Karpas-422 (cell line): ENCODE results near the gene C22orf42. TPM values are rescaled to one million over a fixed set of nuclear protein-coding genes. Genes with fewer than 3 reads are reported as not detected.
A peak's percentile ranks its signal among the peaks of the same experiment; 100 is the strongest.
"Not testable (repeated sequence)": the region's sequence is repeated elsewhere in the genome, so short reads cannot be mapped to it uniquely, and the experiment has no call there.

Source experiments
- DNase-seq: peaks from one replicate; pipeline ENCODE4 v3.0.0-alpha.2; 2015
- H2AFZ ChIP-seq: fragments of 200-600 bp; sonication (generic); 2 replicates; pipeline ENCODE4 v1.6.1; 2014; ENCODE audit warnings: antibody characterized with exemption, low read length, mixed read lengths
- H3K27ac ChIP-seq: fragments of 200-600 bp; sonication (generic); 2 replicates; pipeline ENCODE4 v1.5.1; 2014; ENCODE audit warnings: mild to moderate bottlenecking, low read length, moderate library complexity
- H3K27me3 ChIP-seq: fragments of 200-600 bp; sonication (generic); 2 replicates; pipeline ENCODE4 v1.6.1; 2014; ENCODE audit warnings: low read length, mixed read lengths
- H3K36me3 ChIP-seq: fragments of 200-600 bp; sonication (generic); 2 replicates; pipeline ENCODE4 v1.6.1; 2014; ENCODE audit warnings: low read length, mixed read lengths; ENCODE audit not compliant: insufficient read depth
- H3K4me1 ChIP-seq: fragments of 200-600 bp; sonication (generic); 2 replicates; pipeline ENCODE4 v1.6.1; 2014; ENCODE audit warnings: mild to moderate bottlenecking, low read length, mixed read lengths
- H3K4me2 ChIP-seq: fragments of 200-600 bp; sonication (generic); 2 replicates; pipeline ENCODE4 v1.6.1; 2014; ENCODE audit warnings: low read length, low read depth, mild to moderate bottlenecking; ENCODE audit not compliant: poor library complexity, severe bottlenecking
- H3K4me3 ChIP-seq: fragments of 200-600 bp; sonication (generic); 2 replicates; pipeline ENCODE4 v1.5.1; 2014; ENCODE audit warnings: mild to moderate bottlenecking, antibody characterized with exemption, low read length, mixed read lengths
- H3K79me2 ChIP-seq: fragments of 200-600 bp; sonication (generic); 2 replicates; pipeline ENCODE4 v1.6.1; 2014; ENCODE audit warnings: mild to moderate bottlenecking, low read length, mixed read lengths
- H3K9ac ChIP-seq: fragments of 200-600 bp; sonication (generic); 2 replicates; pipeline ENCODE4 v1.6.0; 2014; ENCODE audit warnings: low read length
- H3K9me2 ChIP-seq: fragments of 200-600 bp; sonication (generic), shearing (Covaris generic); replicated peaks from 2 replicates; pipeline ENCODE4 v1.6.0; 2014; ENCODE audit warnings: mild to moderate bottlenecking, low read length, moderate library complexity; ENCODE audit not compliant: insufficient read depth
- H3K9me3 ChIP-seq: fragments of 300-700, 200-600 bp; sonication (generic); 2 replicates; pipeline ENCODE4 v1.6.1; 2014; ENCODE audit warnings: low read length, mixed read lengths
- H4K20me1 ChIP-seq: fragments of 200-600 bp; sonication (generic); 2 replicates; pipeline ENCODE4 v1.6.1; 2014; ENCODE audit warnings: mild to moderate bottlenecking, antibody characterized with exemption, low read length, low read depth; ENCODE audit not compliant: insufficient read depth
- total RNA-seq: library from RNA; depleted of rRNA; stranded (reverse); fragments of >200 nt; shearing (Covaris generic); gene quantifications from 2 replicates; pipeline ENCODE4 v1.2.3, GENCODE V29; 2014; ENCODE audit warnings: low replicate concordance

C22orf42 gene
- total RNA-seq, 1 experiment from 2014 or later = not detected

DNA sequence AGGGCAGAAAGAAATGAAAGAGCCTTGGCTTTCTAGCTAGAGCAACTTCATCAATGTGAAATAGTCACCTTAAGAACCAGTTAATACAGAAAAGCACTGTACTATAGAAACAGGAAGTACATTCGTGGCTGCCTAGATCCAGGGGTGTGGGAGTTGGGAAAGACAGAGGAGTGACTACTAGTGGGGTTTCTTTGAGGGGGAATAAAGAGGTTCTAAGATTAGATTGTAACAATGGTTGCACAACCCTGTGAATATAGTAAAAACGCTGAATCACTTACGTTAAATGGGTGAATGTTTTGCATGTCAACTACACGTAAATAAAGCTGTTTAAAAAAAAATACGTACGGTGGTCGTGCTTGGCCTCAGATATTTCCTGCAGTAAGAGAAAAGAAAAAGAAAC, 8.5 kb downstream of the C22orf42 start:
- H3K4me2 ChIP-seq, DNase-seq, H3K4me3 ChIP-seq: not testable (repeated sequence)

DNA sequence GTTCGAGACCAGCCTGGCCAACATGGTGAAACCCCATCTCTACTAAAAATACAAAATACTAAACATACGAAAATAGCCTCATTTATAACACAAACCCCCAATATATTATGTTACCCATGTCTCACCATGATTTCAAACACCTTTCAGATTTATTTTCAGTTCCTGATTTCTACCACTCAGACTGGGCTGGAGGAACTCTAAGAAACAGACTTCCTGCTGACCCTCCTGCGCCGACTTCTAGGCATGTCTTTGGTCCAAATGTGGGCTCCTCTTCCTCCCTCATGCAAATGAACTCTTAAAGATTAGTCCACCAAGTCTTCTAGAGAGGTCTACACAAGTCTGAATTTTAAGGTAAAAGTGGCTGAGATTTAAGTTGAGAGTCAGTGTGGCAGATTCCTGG, 10.7 kb downstream of the C22orf42 start:
- H3K27me3 ChIP-seq, H3K9me2 ChIP-seq, H2AFZ ChIP-seq, H3K4me3 ChIP-seq, H3K36me3 ChIP-seq, H3K9ac ChIP-seq, H4K20me1 ChIP-seq, H3K79me2 ChIP-seq, H3K4me2 ChIP-seq, DNase-seq, H3K27ac ChIP-seq, H3K9me3 ChIP-seq: not testable (repeated sequence)
- peaks cover 10% of the 10 kb centered on the region for H3K4me1 ChIP-seq

More for the DNA sequence above, 8.5 kb downstream of the C22orf42 start:
- not testable (repeated sequence) for H3K27ac ChIP-seq, H3K36me3 ChIP-seq, H3K79me2 ChIP-seq, H2AFZ ChIP-seq, H4K20me1 ChIP-seq, H3K9me2 ChIP-seq, H3K4me1 ChIP-seq, H3K9me3 ChIP-seq, H3K9ac ChIP-seq, H3K27me3 ChIP-seq

DNA sequence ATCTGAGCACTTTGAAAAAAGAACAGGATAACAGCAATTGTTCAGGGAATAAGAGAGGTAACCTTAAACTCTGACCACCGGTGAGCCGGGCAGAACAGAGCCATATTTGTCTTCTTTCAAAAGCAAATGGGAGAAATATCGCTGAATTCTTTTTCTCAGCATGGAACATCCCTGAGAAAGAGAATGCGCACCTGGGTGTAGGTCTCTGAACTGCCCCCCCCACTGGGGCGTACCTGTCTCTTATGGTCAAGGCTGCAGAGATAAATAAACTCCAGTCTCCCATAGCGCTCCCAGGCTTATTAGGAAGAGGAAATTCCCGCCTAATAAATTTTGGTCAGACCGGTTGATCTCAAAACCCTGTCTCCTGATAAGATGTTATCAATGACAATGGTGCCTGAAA, 12.0 kb downstream of the C22orf42 start:
- not testable (repeated sequence) for DNase-seq, H3K79me2 ChIP-seq, H3K9me2 ChIP-seq, H4K20me1 ChIP-seq, H3K27ac ChIP-seq, H3K36me3 ChIP-seq, H3K27me3 ChIP-seq, H3K9me3 ChIP-seq, H3K4me2 ChIP-seq, H3K9ac ChIP-seq, H2AFZ ChIP-seq, H3K4me3 ChIP-seq
- peaks cover 10% of the 10 kb centered on the region for H3K4me1 ChIP-seq

DNA sequence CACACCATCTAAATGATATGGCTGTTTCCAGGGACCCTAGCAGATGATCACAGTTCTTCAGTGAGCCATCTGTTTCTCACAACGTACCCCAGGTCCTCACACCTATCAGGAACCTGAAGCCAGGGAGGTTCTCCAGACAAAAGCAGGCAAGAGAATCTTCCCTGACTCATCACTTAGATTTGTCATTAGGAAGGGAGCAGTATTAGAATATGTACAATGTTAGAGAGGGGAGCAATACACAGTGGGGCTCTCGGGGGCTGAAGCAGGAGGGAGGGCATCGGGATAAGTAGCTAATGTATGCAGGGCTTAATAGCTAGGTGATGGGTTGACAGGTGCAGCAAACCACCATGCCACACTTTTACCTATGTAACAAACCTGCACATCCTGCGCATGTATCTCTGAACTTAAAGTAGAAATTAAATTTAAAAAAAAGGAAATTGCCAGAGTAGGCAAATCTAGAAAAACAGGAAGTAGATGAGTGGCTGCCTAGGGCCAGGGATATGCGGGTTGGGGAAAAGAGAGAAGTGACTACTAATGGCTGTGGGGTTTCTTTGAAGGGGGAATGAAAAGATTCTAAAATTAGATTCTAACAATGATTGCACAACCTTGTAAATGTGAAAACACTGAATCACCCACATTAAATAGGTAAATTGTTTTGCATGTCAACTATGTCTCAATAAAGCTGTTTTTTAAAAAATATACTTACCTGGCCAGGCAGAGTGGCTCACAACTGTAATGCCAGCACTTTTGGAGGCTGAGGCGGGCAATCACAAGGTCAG, 14.4 kb downstream of the C22orf42 start:
- DNase-seq = peak; percentile 86
- Histone ChIP-seq H3K27ac (no peak overlapping the region), H3K4me2 (peak overlapping the region; percentile 30)

DNA sequence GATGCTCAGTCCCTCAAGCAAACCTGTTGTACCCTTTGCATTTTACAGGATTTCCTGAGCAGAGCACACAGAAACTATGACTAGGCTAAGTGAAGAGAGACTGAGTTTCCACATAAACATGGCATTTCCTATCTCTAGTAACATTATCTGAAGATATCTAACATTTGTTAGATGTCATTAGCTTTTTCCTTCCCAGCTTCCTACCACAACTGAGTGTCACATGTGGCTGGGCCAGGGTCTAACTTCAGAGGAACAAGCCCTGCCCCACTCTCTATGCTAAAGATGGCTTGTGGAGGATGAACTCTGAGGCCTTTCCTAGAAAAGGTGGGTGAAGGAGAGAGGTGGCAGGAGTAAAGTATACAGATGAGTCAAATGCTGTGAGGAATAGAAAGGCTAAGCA, 16.5 kb downstream of the C22orf42 start:
- no peaks in the 10 kb centered on the region for H3K9me2 ChIP-seq
- H3K27me3 ChIP-seq = no peaks in the 10 kb centered on the region
- H3K79me2 ChIP-seq = no peaks in the 10 kb centered on the region
- no peaks in the 10 kb centered on the region for H3K36me3 ChIP-seq
- H3K9ac ChIP-seq = no peak overlapping the region
- no peaks in the 10 kb centered on the region for H3K9me3 ChIP-seq
- no peak for DNase-seq
- H3K4me3 ChIP-seq = no peak overlapping the region
- no peak overlapping the region for H3K27ac ChIP-seq
- H3K4me1 ChIP-seq = peaks cover 21% of the 10 kb centered on the region
- no peak overlapping the region for H3K4me2 ChIP-seq
- H2AFZ ChIP-seq = no peak overlapping the region
- no peaks in the 10 kb centered on the region for H4K20me1 ChIP-seq

More for the DNA sequence above, 14.4 kb downstream of the C22orf42 start:
- Histone ChIP-seq H3K9me2 (no peaks in the 10 kb centered on the region), H3K4me1 (peaks cover 10% of the 10 kb centered on the region), H2AFZ (no peak overlapping the region), H3K27me3 (no peaks in the 10 kb centered on the region), H3K4me3 (no peak overlapping the region), H3K36me3 (no peaks in the 10 kb centered on the region), H3K79me2 (no peaks in the 10 kb centered on the region), H3K9me3 (no peaks in the 10 kb centered on the region), H3K9ac (no peak overlapping the region), H4K20me1 (no peaks in the 10 kb centered on the region)

DNA sequence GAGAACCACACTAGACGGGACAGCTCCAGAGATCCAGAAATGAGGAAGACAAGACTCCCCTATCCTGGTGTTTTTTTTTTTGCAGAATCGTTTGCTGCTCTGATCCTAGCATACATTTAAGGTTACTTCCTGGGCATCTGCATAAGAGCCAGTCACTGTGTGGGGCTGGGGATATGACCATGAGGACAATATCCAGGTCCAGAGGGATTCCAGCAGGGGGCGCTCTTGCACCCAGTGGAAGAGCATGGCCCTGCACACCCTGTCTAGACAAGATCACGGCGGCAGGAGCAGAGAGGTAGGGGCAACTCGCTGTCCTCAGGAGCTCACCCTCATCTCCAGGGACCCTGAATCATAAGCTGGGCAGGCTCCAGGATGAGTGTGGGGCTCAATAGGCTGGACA, 18.4 kb downstream of the C22orf42 start:
- not testable (repeated sequence) for H3K27ac ChIP-seq, H3K9ac ChIP-seq, H3K27me3 ChIP-seq, H3K9me3 ChIP-seq, H3K36me3 ChIP-seq, H3K4me2 ChIP-seq, H3K9me2 ChIP-seq, H3K4me3 ChIP-seq, H3K79me2 ChIP-seq, H2AFZ ChIP-seq, H4K20me1 ChIP-seq
- DNase-seq = peak; percentile 47
- peaks cover 22% of the 10 kb centered on the region for H3K4me1 ChIP-seq

DNA sequence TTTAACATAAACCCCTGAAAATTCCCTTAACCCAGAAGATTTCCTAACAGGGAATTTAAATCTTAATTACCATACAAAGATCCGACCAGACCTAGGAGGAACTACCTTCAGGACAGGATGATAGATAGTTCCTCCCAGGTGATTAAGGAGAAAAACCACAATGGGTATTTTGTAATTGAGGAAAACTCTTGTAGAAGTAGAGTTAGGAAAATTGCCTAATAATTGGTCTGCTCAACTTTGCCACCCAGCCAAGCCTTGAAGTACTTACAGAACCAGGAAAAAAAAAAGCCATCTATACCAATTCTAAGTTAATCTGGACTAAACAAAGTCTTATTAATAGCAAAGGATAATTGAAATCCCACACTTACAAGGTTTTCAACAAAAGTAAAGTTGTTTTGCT, 20.5 kb downstream of the C22orf42 start:
- Histone ChIP-seq H3K9ac (0 out of 2 replicates have a peak overlapping the region, but pooled peaks have one; percentile 35), H3K4me3 (peak overlapping the region; percentile 68), H2AFZ (peak overlapping the region; percentile 96; the same call in 1 of the 2 replicates), H3K4me1 (peaks cover 12% of the 10 kb centered on the region), H3K4me2 (peak overlapping the region; percentile 68)
- not testable (repeated sequence) for H3K27me3 ChIP-seq, H3K36me3 ChIP-seq, H3K79me2 ChIP-seq, DNase-seq, H3K9me3 ChIP-seq, H4K20me1 ChIP-seq, H3K27ac ChIP-seq, H3K9me2 ChIP-seq

DNA sequence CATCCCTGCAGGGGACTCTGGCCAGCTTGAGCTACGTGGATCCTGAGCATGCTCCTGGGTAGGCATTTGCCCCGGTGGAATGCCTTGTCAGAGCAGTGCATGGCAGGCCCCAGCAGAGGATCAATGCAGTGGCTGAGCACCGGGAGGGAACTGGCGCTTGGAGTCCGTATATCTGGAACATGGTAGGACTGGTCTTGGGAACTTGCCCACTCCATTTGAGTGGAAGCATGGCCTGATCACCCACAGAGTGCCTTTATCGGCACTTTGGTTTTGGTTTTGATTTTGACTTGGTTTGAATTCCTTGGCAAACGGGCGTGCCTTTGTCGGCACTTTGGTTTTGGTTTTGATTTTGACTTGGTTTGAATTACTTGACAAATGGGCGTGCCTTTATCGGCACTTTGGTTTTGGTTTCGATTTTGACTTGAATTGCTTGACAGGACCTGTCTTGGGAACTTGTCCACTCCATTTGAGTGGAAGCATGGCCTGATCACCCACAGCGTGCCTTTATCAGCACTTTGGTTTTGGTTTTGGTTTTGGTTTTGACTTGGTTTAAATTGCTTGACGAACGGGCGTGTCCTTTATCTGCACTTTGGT, 21.3 kb downstream of the C22orf42 start:
- H3K36me3 ChIP-seq, H4K20me1 ChIP-seq, H3K27me3 ChIP-seq, H3K9me2 ChIP-seq, H3K79me2 ChIP-seq, H3K9me3 ChIP-seq, H3K27ac ChIP-seq: not testable (repeated sequence)
- Histone ChIP-seq H3K4me2 (peak overlapping the region; percentile 68), H3K4me1 (peaks cover 12% of the 10 kb centered on the region), H3K9ac (peak overlapping the region; percentile 35), H2AFZ (peak overlapping the region; percentile 96), H3K4me3 (peak overlapping the region; percentile 68)
- peak; percentile 64 for DNase-seq
